ENCODE results near the gene SPIRE1. TPM values are rescaled to one million over a fixed set of nuclear protein-coding genes. Genes with fewer than 3 reads are reported as not detected.

SPIRE1 gene
- total and polyA plus RNA-seq, 2 of the 4 experiments (the other 2 are of a cell fraction) = 11.6 to 31.4 TPM

- Histone ChIP-seq H2AFZ (replicated peaks; ENCODE audit: low read length, poor library complexity) (no peak overlapping the region), H4K91ac (ENCODE audit: insufficient read depth, low read depth, low read length) (no peak overlapping the region), H3K4me2 (ENCODE audit: low read depth, low read length) (no peak overlapping the region), H3K9me1 (ENCODE audit: insufficient read depth, low read length) (peaks cover 3% of the 10 kb centered on the region; the same call in 1 of the 2 replicates), H2BK5ac (ENCODE audit: low read depth, low read length, poor library complexity, severe bottlenecking) (no peak overlapping the region), H2BK120ac (ENCODE audit: low read depth, low read length) (no peak overlapping the region), H3K9me3 (ENCODE audit: control insufficient read depth, insufficient read depth, low read length) (peaks cover 6% of the 10 kb centered on the region), H3K14ac (replicated peaks; ENCODE audit: low read depth, low read length) (no peak overlapping the region), H2AK9ac (replicated peaks; ENCODE audit: low read depth, low read length, poor library complexity) (no peak overlapping the region), H3K4ac (ENCODE audit: low read depth, low read length) (no peak overlapping the region), H2BK15ac (ENCODE audit: low read depth, low read length) (no peak overlapping the region), H3K4me1 (ENCODE audit: control insufficient read depth, insufficient read depth, low read length) (0 out of 2 replicates have a peak, but pooled peaks cover 3% of the 10 kb centered on the region), H3K18ac (ENCODE audit: low read depth, low read length) (no peak overlapping the region), H4K8ac (ENCODE audit: low read depth in 2 of 2, low read length in 2 of 2) (no peak overlapping the region), H4K5ac (ENCODE audit: low read depth, low read length) (no peak overlapping the region), H4K20me1 (ENCODE audit: insufficient read depth, low read length) (no peaks in the 10 kb centered on the region), H3K79me1 (ENCODE audit: low read depth in 1 of 2, low read length in 2 of 2) (peaks cover 3 to 13% of the 10 kb centered on the region in 2 experiments; a peak in 3 of 4 replicates), H2BK20ac (ENCODE audit: low read depth, low read length) (no peak overlapping the region), H3K23ac (ENCODE audit: low read depth, low read length) (no peak overlapping the region), H3K4me3 (ENCODE audit: insufficient read depth, low read depth, low read length) (no peak overlapping the region), H3K27me3 (ENCODE audit: control insufficient read depth, insufficient read depth, low read length) (no peaks in the 10 kb centered on the region), H3K36me3 (ENCODE audit: control insufficient read depth, insufficient read depth, low read length) (peaks cover 17% of the 10 kb centered on the region), H3K9ac (ENCODE audit: low read depth, low read length) (no peak overlapping the region), H3K27ac (ENCODE audit: insufficient read depth, low read length) (no peak overlapping the region), H2AK5ac (ENCODE audit: low read depth, low read length) (no peak overlapping the region), H3K56ac (ENCODE audit: extremely low read depth, insufficient read depth, low read length) (no peak overlapping the region)
- 92% methylated on average over 10 of the region's 10 CpGs; no CpG with 5 or more reads in 1 of the 2 experiments for WGBS, 2 experiments (ENCODE audit: extremely low coverage in 2 of 2, insufficient read length in 1 of 2)
- ChIA-PET POLR2A (ENCODE audit: unreplicated experiment) (no interaction called here), CTCF (no interaction called here)
- in situ Hi-C loops (cut with MboI; ENCODE audit: low sequenced_read_pairs) (no loop called here), intact Hi-C loops (cut with micrococcal nuclease) (no loop called here), dilution Hi-C loops (cut with HindIII; ENCODE audit: low sequenced_read_pairs, unreplicated experiment) (no loop called here)
- TF ChIP-seq POLR2A (IDR thresholded peaks at IDR 0.05; ENCODE audit: low read depth, low read length) (no peak), MAZ (IDR thresholded peaks at IDR 0.05; ENCODE audit: borderline replicate concordance, low read depth, low read length) (no peak), NFE2L2 (IDR thresholded peaks at IDR 0.05; ENCODE audit: low read depth, low read length) (no peak), SMC3 (IDR thresholded peaks at IDR 0.05; ENCODE audit: low read depth, low read length) (no peak), FOS (IDR thresholded peaks at IDR 0.05; ENCODE audit: low read depth, low read length) (no peak), RAD21 (IDR thresholded peaks at IDR 0.05; ENCODE audit: low read length) (no peak), RFX5 (IDR thresholded peaks at IDR 0.05; ENCODE audit: low read depth, low read length) (no peak), CTCF (conservative IDR thresholded peaks at IDR 0.05; ENCODE audit: low read depth, low read length) (no peak)
- DNase-seq = no peak
- BruUV-seq (replicated peaks) = no TSS peak
- ATAC-seq (ENCODE audit: low read depth) = no peak
These were observed 234.5 kb downstream of the SPIRE1 start for GRCh38 chr18:12423393-12423792.

Data from IMR-90 (cell line).